Esophagus muscularis mucosa (tissue), 4 donors: ENCODE data around the gene ELOVL2. TPM values are rescaled to one million over a fixed set of nuclear protein-coding genes. Genes with fewer than 3 reads are reported as not detected.

ENCODE experiments used
- DNase-seq: peaks from one replicate; pipeline ENCODE4 v3.0.0-alpha.2; 2017; ENCODE audit errors: extremely low spot score
- H3K27ac ChIP-seq, 4 donors: fragments of 200-600 bp; sonication (generic); replicated peaks in 1 of 4; 1 replicate in 3 of 4; 2 replicates in 1 of 4; pipeline ENCODE4 v1.5.1; 2016 to 2019; ENCODE audit warnings: mild to moderate bottlenecking in 1 of 4
- H3K27me3 ChIP-seq, 4 donors: fragments of 200-600 bp; sonication (generic); one replicate each; pipeline versions ENCODE4 v1.5.1 to v1.6.0; 2016 to 2019
- H3K36me3 ChIP-seq, 4 donors: fragments of 200-600 bp; sonication (generic); one replicate each; pipeline ENCODE4 v1.5.1; 2016 to 2019
- H3K4me1 ChIP-seq, 4 donors: fragments of 200-600 bp; sonication (generic); one replicate each; pipeline ENCODE4 v1.5.1; 2016 to 2019
- H3K4me3 ChIP-seq, 4 donors: fragments of 200-600 bp; sonication (generic); 1 replicate in 2 of 4; 2 replicates in 2 of 4; pipeline ENCODE4 v1.5.1; 2016 to 2019; ENCODE audit warnings: mild to moderate bottlenecking in 4 of 4, moderate library complexity in 1 of 4
- H3K9me3 ChIP-seq, 4 donors: fragments of 200-600 bp; sonication (generic); 1 replicate in 3 of 4; 2 replicates in 1 of 4; pipeline ENCODE4 v1.5.1; 2016 to 2019
- CTCF ChIP-seq, 3 experiments: fragments of 200-600 bp in 2 of 3; fragments of 450-650 bp in 1 of 3; sonication (generic) in 2 of 3; IDR thresholded peaks; one replicate each; pipeline ENCODE4 v1.5.1; 2017 to 2019; ENCODE audit warnings: antibody characterized with exemption in 3 of 3, mild to moderate bottlenecking in 2 of 3, moderate library complexity in 1 of 3
- EP300 ChIP-seq: sonication (generic); formaldehyde crosslinking; IDR thresholded peaks from one replicate; pipeline ENCODE4 v1.6.1; 2017; ENCODE audit warnings: antibody characterized with exemption
- POLR2A ChIP-seq: fragments of 450-650 bp; IDR thresholded peaks from one replicate; pipeline ENCODE4 v1.6.1; 2017; ENCODE audit warnings: antibody characterized with exemption, moderate library complexity, mild to moderate bottlenecking, low read depth
- POLR2AphosphoS5 ChIP-seq, 2 donors: sonication (generic); formaldehyde crosslinking; IDR thresholded peaks; one replicate each; pipeline ENCODE4 v1.6.1; 2017; ENCODE audit warnings: antibody characterized with exemption in 2 of 2
- WGBS: methylation state at CpG from one replicate; pipeline ENCODE4 v1.1.5; 2018; 5-methylcytosine and 5-hydroxymethylcytosine counted together
- intact Hi-C: fragments of 100-400 bp; cut with DNase I; formaldehyde crosslinking; loops from one replicate; pipeline ENCODE4 v1.15.1; 2023
- total RNA-seq, 4 donors: library from RNA; depleted of rRNA; stranded (reverse); fragments of >200 nt; gene quantifications; one replicate each; pipeline versions ENCODE4 v1.1.0 to v1.2.1, GENCODE V29; 2016

Gene ELOVL2
- total RNA-seq, 4 donors from 2014 or later, result 0.26 to 0.57 (median 0.46) TPM

- WGBS, result 90% methylated on average over 5 of the region's 5 CpGs
Observed at GRCh38 chr6:11053307-11053706, 9.2 kb upstream of the ELOVL2 start.

DNA sequence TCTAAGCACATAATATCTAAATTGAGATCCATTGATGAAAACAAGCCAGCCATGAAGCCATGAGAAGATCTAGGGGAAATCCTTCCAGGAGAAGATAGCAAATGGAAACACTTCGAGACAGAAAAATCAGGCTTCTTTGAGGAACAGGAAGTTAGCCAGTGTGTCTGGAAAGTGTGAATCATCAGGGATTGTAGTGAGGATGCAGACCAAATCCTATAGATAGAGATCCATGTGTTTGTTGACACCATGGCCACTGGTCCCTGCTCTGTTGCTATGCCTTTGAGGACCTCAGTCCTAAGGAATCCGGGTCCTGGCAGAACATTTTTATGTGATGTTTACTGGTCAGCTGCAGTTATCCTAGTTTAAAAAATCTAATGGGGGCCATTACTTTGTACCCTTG is 6.6 kb upstream of the ELOVL2 start:
- intact Hi-C loops, result no loop called here
- 54% methylated on average over 2 of the region's 2 CpGs for WGBS
- Histone ChIP-seq H3K9me3 (no peaks in the 10 kb centered on the region), H3K36me3 (no peaks in the 10 kb centered on the region), H3K4me1 (no peaks in the 10 kb centered on the region), H3K4me3 (no peak overlapping the region), H3K27ac (no peak overlapping the region), H3K27me3 (peaks cover 0 to 46% (median 18%) of the 10 kb centered on the region in 4 donors)
- DNase-seq, result no peak
- TF ChIP-seq EP300 (no peak), POLR2A (no peak), CTCF (IDR thresholded peaks at IDR 0.05) (no peak), POLR2AphosphoS5 (IDR thresholded peaks at IDR 0.05) (no peak)

More at GRCh38 chr6:11053307-11053706, 9.2 kb upstream of the ELOVL2 start:
- Histone ChIP-seq H3K4me3 (no peak overlapping the region), H3K4me1 (no peaks in the 10 kb centered on the region), H3K27ac (no peak overlapping the region), H3K27me3 (peaks cover 0 to 20% (median 2%) of the 10 kb centered on the region in 4 donors), H3K9me3 (no peaks in the 10 kb centered on the region), H3K36me3 (no peaks in the 10 kb centered on the region)
- intact Hi-C loops, result no loop called here
- no peak for DNase-seq
- TF ChIP-seq POLR2A (no peak), EP300 (no peak), POLR2AphosphoS5 (IDR thresholded peaks at IDR 0.05) (no peak), CTCF (IDR thresholded peaks at IDR 0.05) (no peak)

DNA sequence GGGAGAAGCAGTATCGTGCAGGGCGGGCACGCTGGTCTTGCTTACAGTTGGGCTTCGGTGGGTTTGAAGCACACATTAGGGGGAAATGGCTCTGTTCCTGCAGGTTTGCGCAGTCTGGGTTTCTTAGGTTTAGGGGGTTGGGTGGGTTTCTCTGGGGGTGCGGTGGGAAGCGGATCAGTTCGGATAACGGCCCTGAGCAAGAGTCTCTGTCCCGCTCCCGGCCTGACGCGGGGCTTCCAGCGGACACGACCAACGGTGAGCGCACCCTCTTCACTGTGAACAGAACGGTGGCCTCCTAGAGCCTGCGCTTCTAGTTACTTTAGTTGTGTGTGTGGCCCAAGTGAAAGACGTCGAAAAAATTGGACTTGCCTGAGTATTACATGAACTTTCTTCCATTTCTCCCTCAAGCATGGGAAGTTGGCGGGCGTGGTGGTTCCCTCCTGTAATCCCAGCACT is 635 bp upstream of the ELOVL2 start:
- TF ChIP-seq EP300, result no peak
- TF ChIP-seq POLR2A, result no peak
- no peak for TF ChIP-seq CTCF (IDR thresholded peaks at IDR 0.05)
- no peak for TF ChIP-seq POLR2AphosphoS5 (IDR thresholded peaks at IDR 0.05)
- H3K4me1 ChIP-seq, result peaks cover 3 to 16% (median 14%) of the 10 kb centered on the region in 4 donors
- intact Hi-C loops, result no loop called here
- H3K27ac ChIP-seq, result no peak overlapping the region
- peaks cover 0 to 5% (median 2%) of the 10 kb centered on the region in 4 donors for H3K9me3 ChIP-seq
- H3K4me3 ChIP-seq, result peak overlapping the region; percentile 56 to 67 (median 63)
- no peaks in the 10 kb centered on the region for H3K36me3 ChIP-seq
- DNase-seq, result no peak
- WGBS, result 44% methylated on average over 22 of the region's 23 CpGs
- H3K27me3 ChIP-seq, result peaks cover 0 to 82% (median 40%) of the 10 kb centered on the region in 4 donors

GRCh38 chr6:11043378-11043960 is 636 bp downstream of the ELOVL2 start:
- 0% methylated on average over 3 of the region's 49 CpGs for WGBS
- Histone ChIP-seq H3K36me3 (no peaks in the 10 kb centered on the region), H3K4me1 (peaks cover 3 to 16% (median 14%) of the 10 kb centered on the region in 4 donors), H3K27ac (no peak overlapping the region), H3K4me3 (peak overlapping the region; percentile 56 to 67 (median 63)), H3K27me3 (peaks cover 0 to 77% (median 39%) of the 10 kb centered on the region in 4 donors), H3K9me3 (peaks cover 0 to 5% (median 2%) of the 10 kb centered on the region in 4 donors)
- DNase-seq, result no peak
- intact Hi-C loops, result no loop called here
- TF ChIP-seq POLR2AphosphoS5 (IDR thresholded peaks at IDR 0.05) (no peak), CTCF (IDR thresholded peaks at IDR 0.05) (no peak), POLR2A (no peak), EP300 (no peak)
